H9 (cell line): Measurements from ENCODE around the gene FPR1. TPM values are rescaled to one million over a fixed set of nuclear protein-coding genes. Genes with fewer than 3 reads are reported as not detected.

Experiments used
- DNase-seq: peaks from one replicate; pipeline ENCODE4 v3.0.0-alpha.2; 2017
- H2AFZ ChIP-seq: one replicate; pipeline ENCODE4 v1.6.1; 2013; ENCODE audit warnings: mild to moderate bottlenecking, low read length, control low read depth, moderate library complexity
- H2AK5ac ChIP-seq: 2 replicates; pipeline ENCODE4 v1.6.1; 2013; ENCODE audit warnings: low read length, control low read depth, mixed read lengths; ENCODE audit not compliant: insufficient read length
- H2BK120ac ChIP-seq: one replicate; pipeline ENCODE4 v1.6.1; 2013; ENCODE audit warnings: low read depth, mild to moderate bottlenecking, low read length, control low read depth, inconsistent platforms; ENCODE audit not compliant: poor library complexity, severe bottlenecking
- H2BK12ac ChIP-seq: 2 replicates; pipeline ENCODE4 v1.6.1; 2013; ENCODE audit warnings: low read length, control low read depth, mixed read lengths, low read depth; ENCODE audit not compliant: insufficient read length
- H2BK15ac ChIP-seq: 2 replicates; pipeline ENCODE4 v1.6.1; 2013; ENCODE audit warnings: low read depth, low read length, control low read depth
- H2BK20ac ChIP-seq: one replicate; pipeline ENCODE4 v1.6.1; 2013; ENCODE audit warnings: low read depth, mild to moderate bottlenecking, low read length, control low read depth, inconsistent platforms; ENCODE audit not compliant: poor library complexity, severe bottlenecking
- H2BK5ac ChIP-seq: 2 replicates; pipeline ENCODE4 v1.6.1; 2013; ENCODE audit warnings: low read length, control low read depth, mixed read lengths; ENCODE audit not compliant: insufficient read length
- H3K14ac ChIP-seq: 2 replicates; pipeline ENCODE4 v1.6.1; 2013; ENCODE audit warnings: low read length, control low read depth; ENCODE audit not compliant: insufficient read depth
- H3K18ac ChIP-seq: 2 replicates; pipeline ENCODE4 v1.6.1; 2013; ENCODE audit warnings: low read depth, mild to moderate bottlenecking, mixed read lengths, low read length, control low read depth; ENCODE audit not compliant: insufficient read length
- H3K23ac ChIP-seq: 2 replicates; pipeline ENCODE4 v1.6.1; 2013; ENCODE audit warnings: low read length, control low read depth, mixed read lengths, low read depth; ENCODE audit not compliant: insufficient read length
- H3K23me2 ChIP-seq: 2 replicates; pipeline ENCODE4 v1.6.1; 2013; ENCODE audit warnings: low read depth, mild to moderate bottlenecking, mixed read lengths, low read length, control low read depth; ENCODE audit not compliant: insufficient read length, poor library complexity, severe bottlenecking
- H3K27ac ChIP-seq: 2 replicates; pipeline ENCODE4 v1.5.1; 2013; ENCODE audit warnings: low read length, control low read depth, mixed read lengths, low read depth; ENCODE audit not compliant: insufficient read length
- H3K27me3 ChIP-seq: 2 replicates; pipeline ENCODE4 v1.6.1; 2013; ENCODE audit warnings: low read length, control low read depth, inconsistent platforms; ENCODE audit not compliant: insufficient read depth
- H3K4ac ChIP-seq: 2 replicates; pipeline ENCODE4 v1.6.1; 2013; ENCODE audit warnings: low read depth, mild to moderate bottlenecking, control low read depth, inconsistent platforms, low read length, moderate library complexity
- H3K4me1 ChIP-seq: 2 replicates; pipeline ENCODE4 v1.6.1; 2013; ENCODE audit warnings: low read length, control low read depth, inconsistent platforms; ENCODE audit not compliant: insufficient read depth
- H3K4me2 ChIP-seq: 2 replicates; pipeline ENCODE4 v1.6.1; 2013; ENCODE audit warnings: low read length, control low read depth, mixed read lengths; ENCODE audit not compliant: insufficient read length, insufficient read depth
- H3K56ac ChIP-seq: 2 replicates; pipeline ENCODE4 v1.6.1; 2013; ENCODE audit warnings: low read depth, mild to moderate bottlenecking, mixed read lengths, low read length, control low read depth; ENCODE audit not compliant: insufficient read length
- H3K79me1 ChIP-seq: 2 replicates; pipeline ENCODE4 v1.6.1; 2013; ENCODE audit warnings: low read depth, mild to moderate bottlenecking, moderate library complexity, low read length, control low read depth, inconsistent platforms; ENCODE audit not compliant: insufficient read depth, poor library complexity, severe bottlenecking
- H3K79me2 ChIP-seq: 2 replicates; pipeline ENCODE4 v1.6.1; 2013; ENCODE audit warnings: low read length, control low read depth, inconsistent platforms; ENCODE audit not compliant: insufficient read depth
- H3K9ac ChIP-seq: 2 replicates; pipeline ENCODE4 v1.6.1; 2013; ENCODE audit warnings: low read length, control low read depth, mixed read lengths; ENCODE audit not compliant: insufficient read length; ENCODE audit errors: extremely low read depth
- H3K9me3 ChIP-seq: one replicate; pipeline ENCODE4 v1.6.1; 2013; ENCODE audit warnings: low read depth, low read length, inconsistent platforms; ENCODE audit not compliant: control insufficient read depth
- H3T11ph ChIP-seq: one replicate; pipeline ENCODE4 v1.6.1; 2013; ENCODE audit warnings: mild to moderate bottlenecking, low read length, control low read depth, inconsistent platforms
- H4K20me1 ChIP-seq: one replicate; pipeline ENCODE4 v1.6.1; 2013; ENCODE audit not compliant: control insufficient read depth, insufficient read length, insufficient read depth
- H4K5ac ChIP-seq: 2 replicates; pipeline ENCODE4 v1.6.1; 2013; ENCODE audit warnings: low read depth, mild to moderate bottlenecking, mixed read lengths, low read length, control low read depth; ENCODE audit not compliant: insufficient read length
- H4K8ac ChIP-seq: replicated peaks from 2 replicates; pipeline ENCODE4 v1.6.1; 2013; ENCODE audit warnings: low read length, control low read depth, mixed read lengths, low read depth; ENCODE audit not compliant: insufficient read length
- H4K91ac ChIP-seq: 2 replicates; pipeline ENCODE4 v1.6.1; 2013; ENCODE audit warnings: low read depth, mild to moderate bottlenecking, moderate library complexity, mixed read lengths, low read length, control low read depth; ENCODE audit not compliant: insufficient read length
- H3K27ac Mint-ChIP-seq, 3 experiments: 2 replicates in 2 of 3; 3 replicates in 1 of 3; pipeline ENCODE4 v1.8.0; 2020 to 2021; ENCODE audit warnings: mixed read lengths in 3 of 3, mild to moderate bottlenecking in 1 of 3, moderate library complexity in 1 of 3
- H3K27me3 Mint-ChIP-seq: 2 replicates; pipeline ENCODE4 v1.8.0; 2021; ENCODE audit warnings: low read depth, mild to moderate bottlenecking, moderate library complexity, mixed read lengths
- H3K36me3 Mint-ChIP-seq, 3 experiments: 2 replicates in 2 of 3; 3 replicates in 1 of 3; pipeline ENCODE4 v1.8.0; 2020 to 2021; ENCODE audit warnings: low read depth in 3 of 3, mixed read lengths in 3 of 3; ENCODE audit not compliant: insufficient read depth in 1 of 3
- H3K4me1 Mint-ChIP-seq, 2 experiments: 2 replicates each; pipeline ENCODE4 v1.8.0; 2020; ENCODE audit warnings: mixed read lengths in 2 of 2
- H3K4me3 Mint-ChIP-seq, 2 experiments: 2 replicates in 1 of 2; 3 replicates in 1 of 2; pipeline ENCODE4 v1.8.0; 2020 to 2021; ENCODE audit warnings: mild to moderate bottlenecking in 2 of 2, mixed read lengths in 2 of 2, moderate library complexity in 1 of 2
- H3K9me3 Mint-ChIP-seq, 2 experiments: 2 replicates in 1 of 2; 3 replicates in 1 of 2; pipeline ENCODE4 v1.8.0; 2020; ENCODE audit warnings: mild to moderate bottlenecking in 2 of 2, mixed read lengths in 2 of 2, moderate library complexity in 1 of 2
- CTCF ChIP-seq: fragments of 200-600 bp; sonication (generic); conservative IDR thresholded peaks from 3 replicates; pipeline ENCODE4 v1.8.0; 2021; ENCODE audit warnings: antibody characterized with exemption, mild to moderate bottlenecking
- WGBS: extraction: QIAGEN DNeasy Blood & Tissue Kit; methylation state at CpG from one replicate; pipeline ENCODE4 v1.1.7; 2013; ENCODE audit warnings: missing lambda C conversion rate, low lambda C conversion rate, mixed read lengths; ENCODE audit not compliant: insufficient read length; ENCODE audit errors: extremely low coverage; 5-methylcytosine and 5-hydroxymethylcytosine counted together
- total RNA-seq: library from RNA; stranded (reverse); gene quantifications from 2 replicates; pipeline ENCODE4 v1.2.1, GENCODE V29; 2021

FPR1 gene
- total RNA-seq, 1 experiment from 2014 or later = not detected

DNA sequence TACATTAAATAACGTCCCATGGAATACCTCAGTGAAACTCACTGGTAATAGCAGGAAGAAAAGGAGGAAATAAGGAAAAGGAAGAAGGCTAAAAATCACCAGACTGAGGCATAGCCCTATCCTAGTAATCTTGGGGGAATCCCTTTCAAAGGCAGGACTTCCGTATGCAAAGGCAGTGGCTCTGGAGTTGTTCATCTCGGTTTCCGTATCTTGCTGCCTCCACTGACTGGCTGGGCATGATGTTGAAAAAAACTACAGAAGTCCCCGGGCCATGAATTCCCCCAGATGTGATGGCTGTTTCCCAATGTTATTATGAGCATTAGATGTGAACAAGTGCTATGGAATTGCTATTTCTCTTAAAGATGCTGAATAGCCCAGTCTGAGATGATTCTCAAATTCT lies 14.8 kb upstream of the FPR1 start:
- Histone ChIP-seq H3K27ac (no peak overlapping the region), H3K9me3 (no peaks in the 10 kb centered on the region), H4K5ac (no peak overlapping the region), H3K27me3 (no peaks in the 10 kb centered on the region), H4K8ac (no peak overlapping the region), H2AFZ (no peak overlapping the region), H3K9ac (no peak overlapping the region), H2BK5ac (no peak overlapping the region), H4K91ac (no peak overlapping the region), H3K4ac (no peak overlapping the region), H2BK120ac (no peak overlapping the region), H3K4me2 (no peak overlapping the region), H2BK15ac (no peak overlapping the region), H3K14ac (no peak overlapping the region), H3K23ac (no peak overlapping the region), H2BK20ac (no peak overlapping the region), H3K18ac (no peak overlapping the region), H4K20me1 (no peaks in the 10 kb centered on the region), H2AK5ac (no peak overlapping the region), H3T11ph (no peak overlapping the region), H2BK12ac (no peak overlapping the region), H3K23me2 (no peaks in the 10 kb centered on the region), H3K79me1 (no peaks in the 10 kb centered on the region), H3K79me2 (no peaks in the 10 kb centered on the region), H3K56ac (no peak overlapping the region), H3K4me1 (no peaks in the 10 kb centered on the region)
- TF ChIP-seq CTCF = no peak
- no CpG with 5 or more reads among the region's 5 CpGs for WGBS
- Mint-ChIP-seq H3K4me1 (peaks cover 0 to 2% of the 10 kb centered on the region in 2 experiments; a peak in 1 of 4 replicates), H3K27ac (no peak overlapping the region), H3K4me3 (no peak overlapping the region), H3K9me3 (peaks cover 21 to 81% of the 10 kb centered on the region in 2 experiments), H3K36me3 (no peaks in the 10 kb centered on the region; a peak in 1 of 7 replicates), H3K27me3 (peaks cover 14% of the 10 kb centered on the region)
- no peak for DNase-seq
